Cardiac muscle cell (in vitro differentiated cells and primary cell): Measurements from ENCODE around the gene GMPPA. TPM values are rescaled to one million over a fixed set of nuclear protein-coding genes. Genes with fewer than 3 reads are reported as not detected.

ENCODE experiments used
- DNase-seq, 2 donors: peaks; one replicate each; pipeline versions ENCODE4 v3.0.0 to v3.0.0-alpha.2; 2010 to 2017; ENCODE audit warnings: low read depth in 1 of 2, low spot score in 1 of 2
- H3K27ac ChIP-seq: fragments of 200-600 bp; sonication (generic); 2 replicates; pipeline ENCODE4 v1.5.1; 2016
- H3K27me3 ChIP-seq: fragments of 200-600 bp; sonication (generic); 2 replicates; pipeline ENCODE4 v1.6.0; 2016; ENCODE audit warnings: control low read depth
- H3K36me3 ChIP-seq: fragments of 200-600 bp; sonication (generic); 2 replicates; pipeline ENCODE4 v1.5.1; 2016; ENCODE audit warnings: control low read depth
- H3K4me1 ChIP-seq: fragments of 200-600 bp; sonication (generic); 2 replicates; pipeline ENCODE4 v1.8.1; 2017; ENCODE audit warnings: low read depth, mild to moderate bottlenecking, mixed run types
- H3K4me3 ChIP-seq: fragments of 200-600 bp; sonication (generic); 2 replicates; pipeline ENCODE4 v1.5.1; 2016; ENCODE audit warnings: mild to moderate bottlenecking
- H3K9me3 ChIP-seq: fragments of 200-600 bp; sonication (generic); 2 replicates; pipeline ENCODE4 v1.5.1; 2017; ENCODE audit warnings: low read depth, mild to moderate bottlenecking, control low read depth
- CTCF ChIP-seq: IDR thresholded peaks from 2 replicates; pipeline ENCODE4 v1.5.1; 2012; ENCODE audit warnings: low read depth, mild to moderate bottlenecking, low read length
- polyA plus RNA-seq: library from polyadenylated mRNA; unstranded; fragments of >200 nt; fragmentation: Nextera tagmentation; extraction: Ambion mirVana; gene quantifications from 2 replicates; pipeline ENCODE4 v1.2.1, GENCODE V29; 2016
- total RNA-seq: library from RNA; depleted of rRNA; stranded (reverse); fragments of >200 nt; gene quantifications from 2 replicates; pipeline ENCODE4 v1.2.3, GENCODE V29; 2016

The GMPPA gene
- total and polyA plus RNA-seq, 2 experiments from 2014 or later = 35.0 to 67.5 TPM

- Histone ChIP-seq H3K4me3 (no peak overlapping the region), H3K27ac (peak overlapping the region; percentile 53), H3K27me3 (no peaks in the 10 kb centered on the region), H3K36me3 (peaks cover 37% of the 10 kb centered on the region), H3K4me1 (peaks cover 25% of the 10 kb centered on the region), H3K9me3 (no peaks in the 10 kb centered on the region)
- DNase-seq = no peak
- TF ChIP-seq CTCF = no peak
Observed at GRCh38 chr2:219470429-219470828, 28.3 kb upstream of the GMPPA start.

- no peak for TF ChIP-seq CTCF
- no peaks in the 10 kb centered on the region for H3K9me3 ChIP-seq
- peaks cover 36% of the 10 kb centered on the region for H3K4me1 ChIP-seq
- no peak for DNase-seq
- H3K27ac ChIP-seq = no peak overlapping the region
- H3K27me3 ChIP-seq = no peaks in the 10 kb centered on the region
- H3K36me3 ChIP-seq = peaks cover 30% of the 10 kb centered on the region
- H3K4me3 ChIP-seq = no peak overlapping the region
Observed at GRCh38 chr2:219471476-219472371, 27.0 kb upstream of the GMPPA start.

- H3K4me3 ChIP-seq = no peak overlapping the region
- H3K9me3 ChIP-seq = no peaks in the 10 kb centered on the region
- no peaks in the 10 kb centered on the region for H3K27me3 ChIP-seq
- no peak overlapping the region for H3K27ac ChIP-seq
- TF ChIP-seq CTCF = no peak
- no peak for DNase-seq
- H3K36me3 ChIP-seq = peaks cover 26% of the 10 kb centered on the region
- peaks cover 39% of the 10 kb centered on the region for H3K4me1 ChIP-seq
Observed at GRCh38 chr2:219472629-219473187, 26.0 kb upstream of the GMPPA start.

- no peak for DNase-seq
- H3K27me3 ChIP-seq = no peaks in the 10 kb centered on the region
- peaks cover 39% of the 10 kb centered on the region for H3K4me1 ChIP-seq
- H3K27ac ChIP-seq = peak overlapping the region; percentile 61
- peaks cover 32% of the 10 kb centered on the region for H3K36me3 ChIP-seq
- no peaks in the 10 kb centered on the region for H3K9me3 ChIP-seq
- H3K4me3 ChIP-seq = no peak overlapping the region
- TF ChIP-seq CTCF = no peak
Observed at GRCh38 chr2:219473511-219473910, 25.2 kb upstream of the GMPPA start.

- H3K4me3 ChIP-seq = no peak overlapping the region
- DNase-seq = no peak
- H3K4me1 ChIP-seq = peaks cover 39% of the 10 kb centered on the region
- no peaks in the 10 kb centered on the region for H3K27me3 ChIP-seq
- no peak for TF ChIP-seq CTCF
- peak overlapping the region; percentile 62 for H3K27ac ChIP-seq
- H3K36me3 ChIP-seq = peaks cover 31% of the 10 kb centered on the region
- H3K9me3 ChIP-seq = no peaks in the 10 kb centered on the region
Observed at GRCh38 chr2:219474285-219475060, 24.2 kb upstream of the GMPPA start.
